HTERT RPE-1 (cell line): ENCODE measurements around the gene TTYH2.

Experiments used
- in situ Hi-C: fragments of 300-500 bp; cut with MboI; formaldehyde crosslinking; loops from 4 replicates; pipeline ENCODE4 v1.14.3; 2020; ENCODE audit warnings: low sequenced_read_pairs

TTYH2 gene

GRCh38 chr17:74213861-74214391, 555 bp downstream of the TTYH2 start:
- in situ Hi-C loops = no loop called here

- in situ Hi-C loops = no loop called here
These were observed 1.3 kb downstream of the TTYH2 start for GRCh38 chr17:74214484-74215341.

GRCh38 chr17:74215342-74215727, 2.0 kb downstream of the TTYH2 start:
- in situ Hi-C loops = no loop called here

- in situ Hi-C loops = no loop called here
These were observed 3.1 kb downstream of the TTYH2 start for GRCh38 chr17:74216505-74216904.

GRCh38 chr17:74217037-74217730, 3.8 kb downstream of the TTYH2 start:
- in situ Hi-C loops = no loop called here

- in situ Hi-C loops = no loop called here
These were observed 4.5 kb downstream of the TTYH2 start for GRCh38 chr17:74217888-74218287.

- in situ Hi-C loops = no loop called here
These were observed 5.1 kb downstream of the TTYH2 start for GRCh38 chr17:74218436-74218835.

- in situ Hi-C loops = no loop called here
These were observed 6.3 kb downstream of the TTYH2 start for GRCh38 chr17:74219576-74220133.

GRCh38 chr17:74220219-74220618, 6.8 kb downstream of the TTYH2 start:
- in situ Hi-C loops = no loop called here

GRCh38 chr17:74220946-74221818, 7.8 kb downstream of the TTYH2 start:
- in situ Hi-C loops = no loop called here

GRCh38 chr17:74222399-74222798, 9.0 kb downstream of the TTYH2 start:
- in situ Hi-C loops = no loop called here

- in situ Hi-C loops = no loop called here
These were observed 10.5 kb downstream of the TTYH2 start for GRCh38 chr17:74223901-74224300.

GRCh38 chr17:74224959-74225725, 11.8 kb downstream of the TTYH2 start:
- in situ Hi-C loops = no loop called here

GRCh38 chr17:74226252-74226651, 12.9 kb downstream of the TTYH2 start:
- in situ Hi-C loops = no loop called here

GRCh38 chr17:74227271-74228080, 14.1 kb downstream of the TTYH2 start:
- in situ Hi-C loops = no loop called here

- in situ Hi-C loops = no loop called here
These were observed 15.1 kb downstream of the TTYH2 start for GRCh38 chr17:74228306-74228978.

GRCh38 chr17:74230896-74231295, 17.5 kb downstream of the TTYH2 start:
- in situ Hi-C loops = no loop called here
